Heart right ventricle (tissue), 16 donors: ENCODE results near the gene RAD51B. TPM values are rescaled to one million over a fixed set of nuclear protein-coding genes. Genes with fewer than 3 reads are reported as not detected.

Experiments used
- ATAC-seq, 8 donors: fragments of 200-7000 bp; cut with Tn5 transposase; one replicate each; pipeline ENCODE4 v1.9.1; 2020; ENCODE audit warnings: mild to moderate bottlenecking in 8 of 8, moderate library complexity in 8 of 8, moderate number of reproducible peaks in 1 of 8
- DNase-seq, 2 donors: peaks; one replicate each; pipeline ENCODE4 v3.0.0-alpha.2; 2020
- H3K27ac ChIP-seq, 10 donors: fragments of 200-600 bp; sonication (generic) in 2 of 10; one replicate each; pipeline versions ENCODE4 v1.5.0 to v1.8.0; 2020 to 2022; ENCODE audit warnings: mild to moderate bottlenecking in 3 of 10
- H3K27me3 ChIP-seq, 7 donors: fragments of 200-600 bp; one replicate each; pipeline ENCODE4 v1.8.0; 2021 to 2022; ENCODE audit warnings: mild to moderate bottlenecking in 2 of 7
- H3K36me3 ChIP-seq, 9 donors: fragments of 200-600 bp; sonication (generic) in 1 of 9; one replicate each; pipeline versions ENCODE4 v1.5.0 to v1.8.0; 2020 to 2022; ENCODE audit warnings: mild to moderate bottlenecking in 2 of 9
- H3K4me1 ChIP-seq, 9 donors: fragments of 200-600 bp; sonication (generic) in 1 of 9; one replicate each; pipeline versions ENCODE4 v1.5.0 to v1.8.0; 2020 to 2022; ENCODE audit warnings: mild to moderate bottlenecking in 4 of 9
- H3K4me3 ChIP-seq, 10 donors: fragments of 200-600 bp; sonication (generic) in 2 of 10; one replicate each; pipeline versions ENCODE4 v1.5.0 to v1.8.0; 2020 to 2022; ENCODE audit warnings: mild to moderate bottlenecking in 7 of 10, moderate library complexity in 2 of 10
- H3K9me3 ChIP-seq, 11 donors: fragments of 200-600 bp in 10 of 11; sonication (generic) in 2 of 11; one replicate each; pipeline versions ENCODE4 v1.5.0 to v1.8.0; 2013 to 2022; ENCODE audit warnings: mild to moderate bottlenecking in 2 of 11, control low read depth in 1 of 11, moderate library complexity in 1 of 11
- WGBS, 2 donors: extraction: QIAGEN DNeasy Blood & Tissue Kit; methylation state at CpG; one replicate each; pipeline ENCODE4 v1.1.7; 2013; ENCODE audit warnings: inconsistent platforms in 1 of 2; 5-methylcytosine and 5-hydroxymethylcytosine counted together
- intact Hi-C, 10 donors: fragments of 100-400 bp; cut with DNase I; formaldehyde crosslinking; loops; one replicate each; pipeline versions ENCODE4 v1.11.1 to v1.14.2; 2022
- polyA plus RNA-seq, 2 donors: library from polyadenylated mRNA; stranded (reverse); fragments of 200-250 nt; gene quantifications; one replicate each; pipeline ENCODE4 v1.2.3, GENCODE V29; 2013
- total RNA-seq, 10 donors: library from RNA; stranded (reverse); fragmentation: NEBNext Ultra II Directional in 3 of 10; extraction: Animal tissue kit (Norgen Biotek cat#: 25700) in 3 of 10; gene quantifications; one replicate each; pipeline versions ENCODE4 v1.2.1 to v1.2.4, GENCODE V29; 2021 to 2023
- TF ChIP-seq, protein P1 (sequence below), 9 donors: fragments of 200-600 bp; sonication (generic) in 2 of 9; IDR thresholded peaks; one replicate each; pipeline versions ENCODE4 v1.5.0 to v1.8.0; 2021 to 2022; ENCODE audit warnings: antibody characterized with exemption in 9 of 9, mild to moderate bottlenecking in 5 of 9, moderate library complexity in 1 of 9
- donor health status: Arrhythmogenic right ventricular cardiomyopathy.
- donor health status: ischemic (EF 13 %, LVEDD 7.1; RV severe dilation, severe dysfunction).
- donor health status: healthy with polysubstance abuse.
- donor health status: DM: no; HTN: yes; CAD: no.
- donor health status: DM: no; HTN: no; CAD: no.
- donor health status: ischemic (EF 25% LVEDD 6.9; RV normal size, moderate dysfunction).
- donor health status: ischemic (EF 25% LVEDD 5.7; RV mildly dilated, moderate dysfunction).
- donor health status: healthy.
- donor health status: DM: yes; HTN: yes; CAD: no.
- donor health status: Ischemic cardiomyopathy.
- donor health status: ischemic (EF 35%, LVEDD 5.7; RV mildly dilated, moderate dysfunction).
- donor health status: nonischemic (EF 11% LVEDD 7.7; RV severe dilation, severe dysfunction).
- donor health status: DM: yes; HTN: yes; CAD: no.
- donor health status: PGD.
- donor health status: ischemic (EF 29% LVEDD 5.4; RV normal size, mild dysfunction).
- donor health status: nonischemic (EF 23%, LVEDD 6.1; RV moderate dilation, normal function).

The RAD51B gene
- total and polyA plus RNA-seq, 12 donors, result 0.88 to 8.6 (median 3.5) TPM

DNA sequence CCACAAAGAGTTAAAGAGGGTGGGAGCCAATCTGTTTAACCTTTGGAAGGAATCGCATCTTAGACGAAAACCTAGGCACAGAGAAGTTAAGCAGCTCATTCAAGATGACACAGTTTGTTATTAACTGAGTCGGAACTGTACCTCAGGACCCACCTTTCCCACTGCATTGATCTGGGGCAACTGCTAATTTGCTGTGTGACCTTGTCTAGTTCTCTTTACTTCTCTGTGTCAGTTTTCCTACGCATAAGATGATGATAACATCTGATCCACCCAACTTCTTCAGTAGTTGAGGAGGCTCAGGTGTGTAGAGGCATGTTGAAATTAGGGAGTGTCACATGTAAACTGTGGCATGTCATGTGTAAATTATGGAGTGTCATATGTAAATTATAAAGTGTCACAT is 787.1 kb downstream of the RAD51B start:
- H3K27ac ChIP-seq, result peak overlapping the region in 8 of 10 donors; percentile 56 to 93 (median 77)
- no peak overlapping the region for H3K4me3 ChIP-seq
- 92 to 96% methylated on average over 4 of the region's 4 CpGs for WGBS, 2 donors
- H3K36me3 ChIP-seq, result no peaks in the 10 kb centered on the region
- no peak for DNase-seq
- no peaks in the 10 kb centered on the region for H3K27me3 ChIP-seq
- intact Hi-C loops, result no loop called here
- H3K9me3 ChIP-seq, result peaks cover 0 to 10% (median 0%) of the 10 kb centered on the region in 11 donors
- H3K4me1 ChIP-seq, result peaks cover 9 to 46% (median 38%) of the 10 kb centered on the region in 9 donors
- no peak for ATAC-seq
- TF ChIP-seq, protein P1, sequence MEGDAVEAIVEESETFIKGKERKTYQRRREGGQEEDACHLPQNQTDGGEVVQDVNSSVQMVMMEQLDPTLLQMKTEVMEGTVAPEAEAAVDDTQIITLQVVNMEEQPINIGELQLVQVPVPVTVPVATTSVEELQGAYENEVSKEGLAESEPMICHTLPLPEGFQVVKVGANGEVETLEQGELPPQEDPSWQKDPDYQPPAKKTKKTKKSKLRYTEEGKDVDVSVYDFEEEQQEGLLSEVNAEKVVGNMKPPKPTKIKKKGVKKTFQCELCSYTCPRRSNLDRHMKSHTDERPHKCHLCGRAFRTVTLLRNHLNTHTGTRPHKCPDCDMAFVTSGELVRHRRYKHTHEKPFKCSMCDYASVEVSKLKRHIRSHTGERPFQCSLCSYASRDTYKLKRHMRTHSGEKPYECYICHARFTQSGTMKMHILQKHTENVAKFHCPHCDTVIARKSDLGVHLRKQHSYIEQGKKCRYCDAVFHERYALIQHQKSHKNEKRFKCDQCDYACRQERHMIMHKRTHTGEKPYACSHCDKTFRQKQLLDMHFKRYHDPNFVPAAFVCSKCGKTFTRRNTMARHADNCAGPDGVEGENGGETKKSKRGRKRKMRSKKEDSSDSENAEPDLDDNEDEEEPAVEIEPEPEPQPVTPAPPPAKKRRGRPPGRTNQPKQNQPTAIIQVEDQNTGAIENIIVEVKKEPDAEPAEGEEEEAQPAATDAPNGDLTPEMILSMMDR (IDR thresholded peaks at IDR 0.05), result no peak

DNA sequence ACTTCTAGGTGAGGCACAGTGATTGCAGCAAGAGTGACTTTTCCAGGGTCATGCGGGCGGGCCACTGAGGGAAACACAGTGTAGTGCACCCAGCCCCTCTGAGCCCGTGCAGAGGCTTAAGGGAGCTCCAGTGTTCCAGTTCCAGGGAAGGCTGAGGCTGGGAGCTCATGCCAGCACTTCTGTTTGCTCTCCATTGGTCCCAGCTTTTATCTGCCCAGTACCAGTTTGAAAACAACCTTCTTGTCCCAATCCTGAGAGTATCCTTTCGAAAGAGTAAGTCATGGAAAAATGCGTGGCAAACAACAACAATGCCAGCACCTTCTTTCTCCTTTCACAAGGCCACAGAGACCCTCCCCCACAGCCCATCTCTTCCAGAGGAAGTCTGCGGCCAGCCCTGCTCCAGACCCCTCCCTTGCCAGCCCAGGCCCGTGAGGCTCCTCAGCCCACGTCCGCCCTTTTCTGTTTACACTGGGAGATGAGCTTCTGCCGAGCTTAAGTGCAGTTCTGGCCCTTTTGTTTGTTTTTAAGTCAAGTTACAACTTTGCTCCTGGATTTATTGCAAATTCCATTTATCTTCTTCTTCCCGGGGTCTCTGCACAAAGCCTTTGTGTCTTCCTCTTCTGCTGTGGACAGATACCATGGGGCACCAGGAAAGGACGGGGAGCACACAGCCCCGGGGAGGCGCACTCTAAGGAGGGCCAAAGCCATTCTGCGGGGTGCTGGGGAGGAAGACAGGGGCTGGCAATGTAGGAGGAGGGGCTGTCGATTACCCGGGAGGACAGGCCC is 787.7 kb downstream of the RAD51B start:
- ATAC-seq, result peak in 4 of 8 donors; percentile 2 to 47 (median 23)
- Histone ChIP-seq H3K4me1 (peaks cover 13 to 52% (median 45%) of the 10 kb centered on the region in 9 donors), H3K27ac (peak overlapping the region; percentile 48 to 93 (median 76)), H3K9me3 (peaks cover 0 to 10% (median 0%) of the 10 kb centered on the region in 11 donors), H3K4me3 (no peak overlapping the region), H3K36me3 (no peaks in the 10 kb centered on the region), H3K27me3 (no peaks in the 10 kb centered on the region)
- 66 to 74% methylated on average over 17 of the region's 17 CpGs for WGBS, 2 donors
- intact Hi-C loops, result no loop called here
- TF ChIP-seq, protein P1 (IDR thresholded peaks at IDR 0.05), result no peak
- DNase-seq, result no peak

DNA sequence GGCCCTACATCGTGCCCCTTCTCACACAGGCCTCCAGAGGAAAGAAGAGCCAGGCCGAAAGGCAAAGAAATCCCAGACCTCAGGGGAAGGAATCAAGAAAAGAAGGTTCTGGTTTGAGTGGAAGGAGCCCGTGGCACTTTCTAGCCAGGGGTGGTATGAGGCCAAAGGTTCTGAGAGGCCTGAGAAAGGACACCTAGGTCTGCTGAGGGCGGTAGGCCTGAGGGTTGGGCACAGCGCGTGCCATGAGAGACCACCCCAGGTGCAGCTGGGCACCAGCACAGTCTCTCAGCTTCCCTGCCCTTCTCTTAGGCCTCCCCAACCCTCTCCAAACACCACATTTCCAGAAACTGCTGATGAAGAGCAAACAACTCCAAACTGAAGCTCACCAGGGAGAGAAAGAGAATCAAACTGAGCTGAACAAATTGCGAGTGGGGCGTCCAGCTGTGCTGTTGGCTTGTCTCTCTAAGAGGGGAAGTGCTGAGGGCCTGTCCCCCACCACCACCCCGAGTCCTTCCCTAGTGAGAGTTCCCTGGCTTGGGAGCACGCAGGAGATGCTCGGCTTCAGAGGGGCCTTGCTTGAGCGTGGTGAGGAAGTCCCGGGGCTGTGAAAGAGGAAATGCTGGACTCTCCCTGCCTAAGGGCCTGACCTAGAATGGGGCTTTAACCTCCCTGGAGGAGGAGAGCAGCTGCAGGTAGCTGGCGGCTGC is 788.4 kb downstream of the RAD51B start:
- peak overlapping the region; percentile 38 to 93 (median 76) for H3K27ac ChIP-seq
- intact Hi-C loops, result no loop called here
- H3K9me3 ChIP-seq, result peaks cover 0 to 10% (median 0%) of the 10 kb centered on the region in 11 donors
- no peak overlapping the region for H3K4me3 ChIP-seq
- ATAC-seq (peak in 7 of 8 donors; percentile 18 to 67 (median 52)), DNase-seq (peak in 1 of 2 donors; percentile 40)
- WGBS, 2 donors, result 61 to 76% methylated on average over 14 of the region's 14 CpGs
- H3K36me3 ChIP-seq, result no peaks in the 10 kb centered on the region
- TF ChIP-seq, protein P1 (IDR thresholded peaks at IDR 0.05), result no peak
- H3K4me1 ChIP-seq, result peaks cover 13 to 59% (median 49%) of the 10 kb centered on the region in 9 donors
- H3K27me3 ChIP-seq, result no peaks in the 10 kb centered on the region

DNA sequence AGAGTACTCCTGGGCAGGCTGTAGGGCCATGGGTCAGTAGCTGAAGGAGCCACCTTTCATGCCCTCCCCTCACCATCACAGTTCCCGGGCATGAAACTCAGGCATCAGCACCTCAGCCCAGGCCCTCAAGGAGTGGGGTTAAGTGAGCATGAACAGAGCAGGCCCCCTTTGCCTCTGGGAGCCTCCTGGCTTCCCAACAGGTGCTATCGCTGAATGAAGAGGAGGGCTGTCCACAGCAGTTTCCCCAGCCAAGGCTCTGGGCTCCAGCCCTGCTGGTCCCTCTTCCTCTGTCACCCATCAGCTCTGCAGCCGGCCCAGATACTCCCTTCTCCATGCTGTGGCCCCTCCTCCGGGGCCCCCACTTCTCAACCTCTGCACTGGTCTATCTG is 789.0 kb downstream of the RAD51B start:
- H3K4me1 ChIP-seq, result peaks cover 13 to 61% (median 44%) of the 10 kb centered on the region in 9 donors
- DNase-seq, result no peak
- H3K9me3 ChIP-seq, result peaks cover 0 to 12% (median 0%) of the 10 kb centered on the region in 11 donors
- 89 to 95% methylated on average over 4 of the region's 4 CpGs for WGBS, 2 donors
- H3K4me3 ChIP-seq, result no peak overlapping the region
- no peak for ATAC-seq
- intact Hi-C loops, result no loop called here
- peak overlapping the region in 8 of 10 donors; percentile 52 to 93 (median 76) for H3K27ac ChIP-seq
- TF ChIP-seq, protein P1 (IDR thresholded peaks at IDR 0.05), result no peak
- no peaks in the 10 kb centered on the region for H3K36me3 ChIP-seq
- H3K27me3 ChIP-seq, result no peaks in the 10 kb centered on the region
